A549 (cell line): Measurements from ENCODE around the gene RUNDC1. TPM values are rescaled to one million over a fixed set of nuclear protein-coding genes. Genes with fewer than 3 reads are reported as not detected.
A peak's percentile ranks its signal among the peaks of the same experiment; 100 is the strongest.

Experiments used
- ATAC-seq, 2 experiments: fragments of 200-7000 bp in 1 of 2; fragments of >200 bp in 1 of 2; cut with Nextera tagmentation in 1 of 2; cut with Tn5 transposase in 1 of 2; 3 replicates each; pipeline versions ENCODE4 v1.8.0 to v1.9.1; 2018 to 2020; ENCODE audit warnings: mild to moderate bottlenecking in 1 of 2, moderate library complexity in 1 of 2
- CTCF ChIA-PET: fragments of 300-600 bp; sonication (Branson Sonifier 250); formaldehyde crosslinking; extraction: SDS; loops from one replicate; lab custom pipeline; 2021; ENCODE audit warnings: antibody characterized with exemption, inconsistent platforms; lab: Yijun Ruan, JAX
- POLR2A ChIA-PET: fragments of 350-600 bp; formaldehyde crosslinking; extraction: SDS; loops from one replicate; lab custom pipeline; 2021; ENCODE audit warnings: antibody characterized with exemption, inconsistent platforms; lab: Yijun Ruan, JAX
- DNase-seq, 2 experiments: peaks; one replicate each; pipeline versions ENCODE4 v3.0.0 to v3.0.0-alpha.2; 2011 to 2016; ENCODE audit warnings: low read depth in 1 of 2, low spot score in 1 of 2
- FAIRE-seq: peaks from 2 replicates; lab custom pipeline; 2011; peaks lifted over from hg19 to GRCh38; lab: Jason Lieb, UNC
- H3K27ac ChIP-seq, 2 experiments: fragments of >200 bp; sonication (Bioruptor Twin); formaldehyde crosslinking; 3 replicates each; pipeline ENCODE4 v1.5.1; 2016 to 2017
- H3K4me1 ChIP-seq: fragments of >200 bp; sonication (Bioruptor Twin); formaldehyde crosslinking; 3 replicates; pipeline ENCODE4 v1.6.1; 2016
- H3K4me2 ChIP-seq: fragments of >200 bp; sonication (Bioruptor Twin); formaldehyde crosslinking; 3 replicates; pipeline ENCODE4 v1.6.1; 2016
- H3K4me3 ChIP-seq: fragments of >200 bp; sonication (Bioruptor Twin); formaldehyde crosslinking; 3 replicates; pipeline ENCODE4 v1.5.1; 2016
- H3K9me3 ChIP-seq: fragments of >200 bp; sonication (Bioruptor Twin); formaldehyde crosslinking; 3 replicates; pipeline ENCODE4 v1.6.1; 2016
- ATOH8 ChIP-seq: fragments of 250-450 bp; sonication (Bioruptor Pico); IDR thresholded peaks from 2 replicates; pipeline ENCODE4 v1.5.0; 2020; ENCODE audit warnings: low read depth, mild to moderate bottlenecking, moderate library complexity
- CEBPB ChIP-seq, 2 experiments: fragments of >200 bp in 1 of 2; sonication (Bioruptor Twin) in 1 of 2; formaldehyde crosslinking in 1 of 2; IDR thresholded peaks; 2 replicates each; pipeline ENCODE4 v1.6.1; 2012 to 2016
- CHD4 ChIP-seq: fragments of 200-600 bp; sonication (generic); IDR thresholded peaks from 2 replicates; pipeline ENCODE4 v1.6.1; 2016; ENCODE audit warnings: antibody characterized with exemption, mild to moderate bottlenecking, borderline replicate concordance
- EHF ChIP-seq: fragments of 250-450 bp; sonication (Bioruptor Pico); IDR thresholded peaks from 2 replicates; pipeline ENCODE4 v1.5.0; 2020; ENCODE audit warnings: mild to moderate bottlenecking
- EHMT2 ChIP-seq: fragments of 200-600 bp; sonication (generic); IDR thresholded peaks from 2 replicates; pipeline ENCODE4 v1.6.1; 2016; ENCODE audit warnings: antibody characterized with exemption, low read depth, mild to moderate bottlenecking, moderate library complexity
- EP300 ChIP-seq, 2 experiments: fragments of >200 bp; sonication (Bioruptor Twin); formaldehyde crosslinking; IDR thresholded peaks; 2 replicates in 1 of 2; 3 replicates in 1 of 2; pipeline ENCODE4 v1.6.1; 2016 to 2017
- ESRRA ChIP-seq: fragments of 150-350 bp; IDR thresholded peaks from 2 replicates; pipeline ENCODE4 v1.6.1; 2014; ENCODE audit warnings: mild to moderate bottlenecking, low read length, borderline replicate concordance
- FOSB ChIP-seq: fragments of 250-450 bp; sonication (Bioruptor Pico); IDR thresholded peaks from 2 replicates; pipeline ENCODE4 v1.5.0; 2020; ENCODE audit warnings: mild to moderate bottlenecking, moderate library complexity
- FOSL2 ChIP-seq, 2 experiments: fragments of 450-650 bp in 1 of 2; fragments of >200 bp in 1 of 2; sonication (Bioruptor Twin) in 1 of 2; formaldehyde crosslinking; IDR thresholded peaks; 2 replicates each; pipeline versions ENCODE4 v1.5.0 to v1.6.1; 2016 to 2020; ENCODE audit warnings: mild to moderate bottlenecking in 1 of 2, moderate library complexity in 1 of 2
- FOXS1 ChIP-seq: fragments of 250-450 bp; sonication (Bioruptor Pico); IDR thresholded peaks from 2 replicates; pipeline ENCODE4 v1.5.0; 2020; ENCODE audit warnings: mild to moderate bottlenecking, moderate library complexity
- HDAC2 ChIP-seq: fragments of 200-600 bp; sonication (generic); IDR thresholded peaks from 2 replicates; pipeline ENCODE4 v1.6.1; 2016
- HEYL ChIP-seq: fragments of 250-450 bp; sonication (Bioruptor Pico); IDR thresholded peaks from 2 replicates; pipeline ENCODE4 v1.8.0; 2021; ENCODE audit warnings: mild to moderate bottlenecking, moderate library complexity
- HMGXB4 ChIP-seq: fragments of 250-450 bp; sonication (Bioruptor Pico); IDR thresholded peaks from 2 replicates; pipeline ENCODE4 v1.5.0; 2021; ENCODE audit warnings: mild to moderate bottlenecking, moderate library complexity, borderline replicate concordance
- HOXA7 ChIP-seq: fragments of 250-450 bp; sonication (Bioruptor Pico); IDR thresholded peaks from 2 replicates; pipeline ENCODE4 v1.5.0; 2020; ENCODE audit warnings: mild to moderate bottlenecking, moderate library complexity
- HOXB13 ChIP-seq: fragments of 250-450 bp; sonication (Bioruptor Pico); IDR thresholded peaks from 2 replicates; pipeline ENCODE4 v1.5.0; 2020; ENCODE audit warnings: low read depth, mild to moderate bottlenecking, moderate library complexity
- HOXB5 ChIP-seq: fragments of 250-450 bp; sonication (Bioruptor Pico); IDR thresholded peaks from 2 replicates; pipeline ENCODE4 v1.5.0; 2020; ENCODE audit warnings: mild to moderate bottlenecking, moderate library complexity
- JUNB ChIP-seq: fragments of >200 bp; sonication (Bioruptor Twin); formaldehyde crosslinking; IDR thresholded peaks from 2 replicates; pipeline ENCODE4 v1.6.1; 2016
- KDM1A ChIP-seq: fragments of 200-600 bp; sonication (generic); IDR thresholded peaks from 2 replicates; pipeline ENCODE4 v1.6.1; 2016; ENCODE audit warnings: low read depth, mild to moderate bottlenecking
- NFE2L2 ChIP-seq: fragments of 150-350 bp; conservative IDR thresholded peaks from 2 replicates; pipeline ENCODE4 v1.6.1; 2014; ENCODE audit warnings: low read length
- NPAS2 ChIP-seq: fragments of 250-450 bp; sonication (Bioruptor Pico); IDR thresholded peaks from 2 replicates; pipeline ENCODE4 v1.8.0; 2022; ENCODE audit warnings: mild to moderate bottlenecking, moderate library complexity, borderline replicate concordance
- PHF8 ChIP-seq: fragments of 200-600 bp; sonication (generic); IDR thresholded peaks from 2 replicates; pipeline ENCODE4 v1.6.1; 2016; ENCODE audit warnings: low read depth, mild to moderate bottlenecking, antibody characterized with exemption, moderate library complexity, borderline replicate concordance
- POLR2A ChIP-seq: IDR thresholded peaks from 2 replicates; pipeline ENCODE4 v1.6.1; 2012; ENCODE audit warnings: mild to moderate bottlenecking, low read length
- RAD21 ChIP-seq, 2 experiments: fragments of >200 bp in 1 of 2; sonication (Bioruptor Twin) in 1 of 2; formaldehyde crosslinking in 1 of 2; IDR thresholded peaks in 1 of 2; conservative IDR thresholded peaks in 1 of 2; 2 replicates in 1 of 2; 3 replicates in 1 of 2; pipeline ENCODE4 v1.6.1; 2012 to 2018; ENCODE audit warnings: inconsistent platforms in 1 of 2
- SREBF2 ChIP-seq: fragments of 450-650 bp; IDR thresholded peaks from 2 replicates; pipeline ENCODE4 v1.6.1; 2014; ENCODE audit warnings: mild to moderate bottlenecking, moderate library complexity
- TP53 ChIP-seq: fragments of 250-450 bp; sonication (Bioruptor Pico); IDR thresholded peaks from 2 replicates; pipeline ENCODE4 v1.5.0; 2021; ENCODE audit warnings: mild to moderate bottlenecking, moderate library complexity
- ZC3H11A ChIP-seq: fragments of 450-650 bp; IDR thresholded peaks from 2 replicates; pipeline ENCODE4 v1.6.1; 2014; ENCODE audit warnings: antibody characterized with exemption, mild to moderate bottlenecking
- ZFP36 ChIP-seq: fragments of 450-650 bp; IDR thresholded peaks from 2 replicates; pipeline ENCODE4 v1.6.1; 2014; ENCODE audit warnings: borderline replicate concordance; ENCODE audit not compliant: partially characterized antibody
- WGBS: methylation state at CpG from one replicate; pipeline ENCODE4 v1.1.6; 2017; ENCODE audit errors: missing lambda C conversion rate; 5-methylcytosine and 5-hydroxymethylcytosine counted together
- polyA plus RNA-seq, 4 experiments: library from polyadenylated mRNA; depleted of rRNA in 3 of 4; stranded (reverse); fragments of >200 nt; fragmentation: RNase III in 1 of 4; extraction: RNeasy Plus Mini Kit Qiagen cat#74134 plus additional on column Dnase treatment in 1 of 4; gene quantifications; 2 replicates in 3 of 4; 3 replicates in 1 of 4; pipeline ENCODE4 v1.2.3, GENCODE V29; 2011 to 2017
- TF ChIP-seq, protein P1 (sequence below): IDR thresholded peaks from 2 replicates; pipeline ENCODE4 v1.6.1; 2012; ENCODE audit warnings: low read depth, borderline replicate concordance
- TF ChIP-seq, protein P2 (sequence below): IDR thresholded peaks from 2 replicates; pipeline ENCODE4 v1.6.1; 2012

Gene RUNDC1
- polyA plus RNA-seq, 2 of the 4 experiments (the other 2 are of a cell fraction) = 18.7 to 19.1 TPM

DNA sequence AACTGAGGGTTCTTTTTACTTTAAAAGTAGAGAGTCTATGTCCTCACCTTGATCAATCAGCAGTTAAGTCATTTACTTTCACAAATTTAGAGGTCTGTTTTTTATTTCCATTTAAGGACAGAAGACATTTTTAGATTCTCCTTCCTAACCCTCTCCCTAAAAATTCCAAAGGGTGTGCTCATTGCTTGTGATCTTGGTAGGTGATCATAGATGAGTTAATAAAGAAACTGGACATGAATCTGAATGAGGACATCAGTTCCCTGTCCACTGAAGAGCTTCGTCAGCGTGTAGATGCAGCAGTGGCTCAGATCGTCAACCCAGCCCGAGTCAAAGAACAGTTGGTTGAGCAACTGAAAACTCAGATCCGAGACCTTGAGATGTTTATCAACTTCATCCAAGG, 8.8 kb downstream of the RUNDC1 start:
- POLR2A ChIA-PET = interaction anchor here (2.6 kb wide), 1 partner anchor 9 kb away, joined by 15 read pairs; the partner anchor contains the start of gene RPL27
- FAIRE-seq = peak; percentile 76
- DNase-seq = no peak

GRCh38 chr17:42989726-42990652, 9.6 kb downstream of the RUNDC1 start:
- peak overlapping the region; percentile 68 to 87 for H3K27ac ChIP-seq
- peak overlapping the region; percentile 79 for H3K4me2 ChIP-seq
- H3K4me1 ChIP-seq = peaks cover 40% of the 10 kb centered on the region
- CTCF ChIA-PET = interaction anchor here (0.8 to 3.5 kb wide), 4 partner anchors 8 to 146 kb away, joined by 3 to 15 read pairs (median 4); partner anchors contain the start of genes AOC2 and RPL27
- whole genome bisulfite sequencing = 32% methylated on average over 6 of the region's 6 CpGs
- POLR2A ChIA-PET = no interaction called here
- peak; percentile 75 to 76; a peak in 5 of 6 replicates for ATAC-seq
- H3K4me3 ChIP-seq = peak overlapping the region; percentile 15
- no peaks in the 10 kb centered on the region for H3K9me3 ChIP-seq
- FAIRE-seq = peak; percentile 97
- DNase-seq = peak; percentile 64 to 76
- TF ChIP-seq FOXS1 (CRISPR knock-in tag) (no peak), HDAC2 (no peak), ATOH8 (CRISPR knock-in tag) (no peak), EHMT2 (no peak), FOSB (no peak), ESRRA (no peak), SREBF2 (no peak), POLR2A (no peak), KDM1A (no peak), NPAS2 (CRISPR knock-in tag) (no peak), FOSL2 (IDR thresholded peaks at IDR 0.05) (peak; percentile 77), FOSL2 (CRISPR knock-in tag; IDR thresholded peaks at IDR 0.05) (peak; percentile 87), PHF8 (no peak), HMGXB4 (CRISPR knock-in tag) (no peak), CEBPB (IDR thresholded peaks at IDR 0.05) (peak; percentile 11 to 49; a peak in 2 of 4 replicates), NFE2L2 (peak; percentile 58; the same call in 1 of the 2 replicates), EHF (no peak), HOXA7 (CRISPR knock-in tag) (no peak), HEYL (no peak), TP53 (CRISPR knock-in tag) (no peak), EP300 (IDR thresholded peaks at IDR 0.05) (no peak), HOXB5 (CRISPR knock-in tag) (no peak), JUNB (peak; percentile 86), RAD21 (conservative IDR thresholded peaks at IDR 0.05 in 1 of 2, IDR thresholded peaks at IDR 0.05 in 1 of 2) (no peak), HOXB13 (CRISPR knock-in tag) (no peak)
- TF ChIP-seq, protein P1, sequence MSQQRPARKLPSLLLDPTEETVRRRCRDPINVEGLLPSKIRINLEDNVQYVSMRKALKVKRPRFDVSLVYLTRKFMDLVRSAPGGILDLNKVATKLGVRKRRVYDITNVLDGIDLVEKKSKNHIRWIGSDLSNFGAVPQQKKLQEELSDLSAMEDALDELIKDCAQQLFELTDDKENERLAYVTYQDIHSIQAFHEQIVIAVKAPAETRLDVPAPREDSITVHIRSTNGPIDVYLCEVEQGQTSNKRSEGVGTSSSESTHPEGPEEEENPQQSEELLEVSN = 0 out of 2 replicates have a peak, but pooled peaks have one; percentile 23
- TF ChIP-seq, protein P2, sequence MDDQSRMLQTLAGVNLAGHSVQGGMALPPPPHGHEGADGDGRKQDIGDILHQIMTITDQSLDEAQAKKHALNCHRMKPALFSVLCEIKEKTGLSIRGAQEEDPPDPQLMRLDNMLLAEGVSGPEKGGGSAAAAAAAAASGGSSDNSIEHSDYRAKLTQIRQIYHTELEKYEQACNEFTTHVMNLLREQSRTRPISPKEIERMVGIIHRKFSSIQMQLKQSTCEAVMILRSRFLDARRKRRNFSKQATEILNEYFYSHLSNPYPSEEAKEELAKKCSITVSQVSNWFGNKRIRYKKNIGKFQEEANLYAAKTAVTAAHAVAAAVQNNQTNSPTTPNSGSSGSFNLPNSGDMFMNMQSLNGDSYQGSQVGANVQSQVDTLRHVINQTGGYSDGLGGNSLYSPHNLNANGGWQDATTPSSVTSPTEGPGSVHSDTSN = no peak

More for the DNA sequence above, 8.8 kb downstream of the RUNDC1 start:
- H3K4me1 ChIP-seq = peaks cover 49% of the 10 kb centered on the region
- peak overlapping the region; percentile 79 for H3K4me2 ChIP-seq
- 34% methylated on average over 5 of the region's 5 CpGs for WGBS
- ATAC-seq = peak in 1 of 2 experiments; percentile 33; a peak in 3 of 6 replicates
- H3K9me3 ChIP-seq = no peaks in the 10 kb centered on the region
- CTCF ChIA-PET = interaction anchor here (1.0 to 3.5 kb wide), 3 partner anchors 9 to 165 kb away, joined by 3 to 15 read pairs (median 3); partner anchors contain the start of genes AOC2, BECN1 and RPL27
- no peak for TF ChIP-seq CHD4
- no peak for TF ChIP-seq FOSL2 (IDR thresholded peaks at IDR 0.05)
- 0 out of 2 replicates have a peak, but pooled peaks have one; percentile 2 for TF ChIP-seq FOSL2 (CRISPR knock-in tag; IDR thresholded peaks at IDR 0.05)
- TF ChIP-seq ZC3H11A = no peak
- TF ChIP-seq ATOH8 (CRISPR knock-in tag) = no peak
- no peak for TF ChIP-seq ZFP36
- no peak for TF ChIP-seq HOXB13 (CRISPR knock-in tag)
- no peak for TF ChIP-seq HEYL
- TF ChIP-seq HOXA7 (CRISPR knock-in tag) = no peak
- 0 out of 4 replicates have a peak, but pooled peaks of 1 of the 2 experiments have one; percentile 4 for TF ChIP-seq CEBPB (IDR thresholded peaks at IDR 0.05)
- peak overlapping the region; percentile 15; the same call in 2 of the 3 replicates for H3K4me3 ChIP-seq
- peak overlapping the region; percentile 68 to 87 for H3K27ac ChIP-seq
